Right ventricle myocardium superior (tissue), 1 donor: ENCODE data around the gene S100A10. TPM values are rescaled to one million over a fixed set of nuclear protein-coding genes. Genes with fewer than 3 reads are reported as not detected.

ENCODE experiments used
- ATAC-seq: fragments of 200-7000 bp; cut with Tn5 transposase; one replicate; pipeline ENCODE4 v1.9.1; 2020; ENCODE audit warnings: mild to moderate bottlenecking; ENCODE audit not compliant: poor library complexity
- DNase-seq: peaks from one replicate; pipeline ENCODE4 v3.0.0-alpha.2; 2020
- intact Hi-C: fragments of 100-400 bp; cut with DNase I; formaldehyde crosslinking; loops from one replicate; pipeline ENCODE4 v1.11.2; 2022
- total RNA-seq: library from RNA; stranded (reverse); fragmentation: NEBNext Ultra II Directional; extraction: Animal tissue kit (Norgen Biotek cat#: 25700); gene quantifications from one replicate; pipeline ENCODE4 v1.2.1, GENCODE V29; 2021
- donor health status: DM: no; HTN: yes; CAD: no; lungs with severe emphysema.

Gene S100A10
- total RNA-seq, 1 donor from 2014 or later = 230 TPM

GRCh38 chr1:151945725-151946722 is 47.6 kb downstream of the S100A10 start:
- intact Hi-C loops = no loop called here
- DNase-seq (peak; percentile 89), ATAC-seq (peak; percentile 82)

GRCh38 chr1:151944857-151945575 is 48.6 kb downstream of the S100A10 start:
- DNase-seq (no peak), ATAC-seq (peak; percentile 4)
- intact Hi-C loops = no loop called here

GRCh38 chr1:151944126-151944856 is 49.4 kb downstream of the S100A10 start:
- intact Hi-C loops = no loop called here
- peak; percentile 71 for ATAC-seq
- DNase-seq = no peak

- intact Hi-C loops = no loop called here
- ATAC-seq = no peak
- no peak for DNase-seq
Measured at GRCh38 chr1:151943591-151943990, 50.1 kb downstream of the S100A10 start.

GRCh38 chr1:151942882-151943281 is 50.8 kb downstream of the S100A10 start:
- DNase-seq (no peak), ATAC-seq (peak; percentile 38)
- intact Hi-C loops = no loop called here

- intact Hi-C loops = no loop called here
- ATAC-seq = no peak
- DNase-seq = no peak
Measured at GRCh38 chr1:151940541-151940940, 53.1 kb downstream of the S100A10 start.

GRCh38 chr1:151939779-151940178 is 53.9 kb downstream of the S100A10 start:
- intact Hi-C loops = no loop called here
- ATAC-seq = no peak
- no peak for DNase-seq

- DNase-seq (no peak), ATAC-seq (no peak)
- intact Hi-C loops = no loop called here
Measured at GRCh38 chr1:151939141-151939540, 54.5 kb downstream of the S100A10 start.

- no peak for DNase-seq
- ATAC-seq = no peak
- intact Hi-C loops = no loop called here
Measured at GRCh38 chr1:151936653-151937052, 57.0 kb downstream of the S100A10 start.

- intact Hi-C loops = loop anchor here (2.0 kb wide), 1 partner anchor 61 kb away; no protein-coding TSS in a partner anchor
- DNase-seq (no peak), ATAC-seq (no peak)
Measured at GRCh38 chr1:151935894-151936602, 57.6 kb downstream of the S100A10 start.

- no peak for ATAC-seq
- intact Hi-C loops = loop anchor here (2.0 kb wide), 1 partner anchor 62 kb away; no protein-coding TSS in a partner anchor
- no peak for DNase-seq
Measured at GRCh38 chr1:151935154-151935553, 58.5 kb downstream of the S100A10 start.

GRCh38 chr1:151934048-151934493 is 59.6 kb downstream of the S100A10 start:
- intact Hi-C loops = loop anchor here (2.0 kb wide), 1 partner anchor 63 kb away; no protein-coding TSS in a partner anchor
- DNase-seq = no peak
- ATAC-seq = peak; percentile 94

Other genes starting within 250 kb of the S100A10 start
- gene MRPL9, start 230.4 kb downstream of the S100A10 start, total RNA-seq = 45.0 TPM
- 4.5 TPM for gene TDRKH, start 203.4 kb downstream of the S100A10 start, total RNA-seq
- gene LINGO4, start 188.4 kb downstream of the S100A10 start, total RNA-seq = 0.78 TPM
- 15.4 TPM for gene RORC, start 162.1 kb downstream of the S100A10 start, total RNA-seq
- gene C2CD4D, start 154.0 kb downstream of the S100A10 start, total RNA-seq = not detected
- not detected for gene THEM5, start 140.1 kb downstream of the S100A10 start, total RNA-seq
- 17.0 TPM for gene THEM4, start 84.3 kb downstream of the S100A10 start, total RNA-seq
- gene S100A11, start 43.1 kb upstream of the S100A10 start, total RNA-seq = 64.5 TPM
- gene TCHHL1, start 95.2 kb upstream of the S100A10 start, total RNA-seq = not detected
- not detected for gene TCHH, start 121.6 kb upstream of the S100A10 start, total RNA-seq
- not detected for gene RPTN, start 165.4 kb upstream of the S100A10 start, total RNA-seq
- gene HRNR, start 230.3 kb upstream of the S100A10 start, total RNA-seq = not detected